Fibroblast of mammary gland (primary cell): Measurements from ENCODE around the gene ATG13.
"Not testable (repeated sequence)": the region's sequence is repeated elsewhere in the genome, so short reads cannot be mapped to it uniquely, and the experiment has no call there.

Experiments
- DNase-seq: peaks from one replicate; pipeline ENCODE4 v3.0.0-alpha.2; 2010; ENCODE audit warnings: low read depth
- H3K4me3 ChIP-seq: 2 replicates; pipeline ENCODE4 v1.5.1; 2011; ENCODE audit warnings: low read depth, mild to moderate bottlenecking, low read length, moderate library complexity; ENCODE audit not compliant: control insufficient read depth
- TF ChIP-seq, protein P1 (sequence below): conservative IDR thresholded peaks from 2 replicates; pipeline ENCODE4 v1.5.1; 2011; ENCODE audit warnings: low read depth, low read length, inconsistent platforms; ENCODE audit not compliant: control insufficient read depth, insufficient read depth

ATG13 gene

DNA sequence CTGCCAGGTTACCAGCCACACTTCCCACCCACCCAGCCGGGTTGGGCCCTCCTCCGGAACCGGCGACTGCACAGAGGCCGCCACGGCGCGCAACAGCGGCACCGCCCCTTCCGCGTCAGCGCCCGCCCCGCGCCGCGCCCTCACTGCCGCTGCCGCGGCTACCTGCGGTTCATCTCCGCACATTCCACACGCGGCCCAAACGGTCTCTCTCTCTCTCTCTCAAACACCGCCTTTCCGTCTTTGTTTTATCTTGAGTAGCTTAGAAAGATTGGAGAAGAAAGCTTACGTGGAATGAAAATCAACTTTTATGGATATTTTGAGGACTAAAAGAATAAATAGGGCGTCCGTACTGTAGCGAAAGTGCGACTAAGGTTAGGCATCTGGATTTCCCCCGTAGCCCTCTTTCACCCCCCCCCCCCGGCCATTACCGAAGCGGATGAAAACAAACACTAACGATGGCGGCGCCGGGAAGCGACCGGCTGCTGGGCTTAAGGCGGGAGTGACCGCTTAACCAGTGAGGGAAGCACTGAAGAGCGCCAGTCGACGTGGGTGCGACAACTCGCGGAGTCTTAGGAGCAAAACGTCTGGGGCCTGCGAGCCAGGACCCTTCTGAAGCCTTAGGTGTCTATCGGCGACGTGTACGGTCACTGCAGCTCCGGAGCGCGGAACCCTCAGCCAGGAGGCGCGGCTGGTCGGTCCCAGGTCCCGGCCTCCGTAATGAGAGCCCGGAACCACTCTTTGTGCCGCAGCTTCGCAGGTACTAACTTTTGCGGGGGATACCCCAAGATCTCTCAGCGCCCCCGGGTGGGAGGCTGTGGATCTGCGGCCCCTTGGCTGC lies at the start of gene ATG13, which contains the start of gene HARBI1:
Gene ATG13 (plus strand): TSS at position 420 of the 838 bp plus-strand sequence. CDS start 26,739 bp downstream, outside the sequence.
Gene HARBI1 (minus strand): TSS at position 94 of the 838 bp plus-strand sequence. CDS start 990 bp downstream, outside the sequence.
- peak; percentile 80 for DNase-seq
- H3K4me3 ChIP-seq: peak within 1 kb of the TSS; percentile 100
- TF ChIP-seq, protein P1, sequence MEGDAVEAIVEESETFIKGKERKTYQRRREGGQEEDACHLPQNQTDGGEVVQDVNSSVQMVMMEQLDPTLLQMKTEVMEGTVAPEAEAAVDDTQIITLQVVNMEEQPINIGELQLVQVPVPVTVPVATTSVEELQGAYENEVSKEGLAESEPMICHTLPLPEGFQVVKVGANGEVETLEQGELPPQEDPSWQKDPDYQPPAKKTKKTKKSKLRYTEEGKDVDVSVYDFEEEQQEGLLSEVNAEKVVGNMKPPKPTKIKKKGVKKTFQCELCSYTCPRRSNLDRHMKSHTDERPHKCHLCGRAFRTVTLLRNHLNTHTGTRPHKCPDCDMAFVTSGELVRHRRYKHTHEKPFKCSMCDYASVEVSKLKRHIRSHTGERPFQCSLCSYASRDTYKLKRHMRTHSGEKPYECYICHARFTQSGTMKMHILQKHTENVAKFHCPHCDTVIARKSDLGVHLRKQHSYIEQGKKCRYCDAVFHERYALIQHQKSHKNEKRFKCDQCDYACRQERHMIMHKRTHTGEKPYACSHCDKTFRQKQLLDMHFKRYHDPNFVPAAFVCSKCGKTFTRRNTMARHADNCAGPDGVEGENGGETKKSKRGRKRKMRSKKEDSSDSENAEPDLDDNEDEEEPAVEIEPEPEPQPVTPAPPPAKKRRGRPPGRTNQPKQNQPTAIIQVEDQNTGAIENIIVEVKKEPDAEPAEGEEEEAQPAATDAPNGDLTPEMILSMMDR: peak; percentile 71

DNA sequence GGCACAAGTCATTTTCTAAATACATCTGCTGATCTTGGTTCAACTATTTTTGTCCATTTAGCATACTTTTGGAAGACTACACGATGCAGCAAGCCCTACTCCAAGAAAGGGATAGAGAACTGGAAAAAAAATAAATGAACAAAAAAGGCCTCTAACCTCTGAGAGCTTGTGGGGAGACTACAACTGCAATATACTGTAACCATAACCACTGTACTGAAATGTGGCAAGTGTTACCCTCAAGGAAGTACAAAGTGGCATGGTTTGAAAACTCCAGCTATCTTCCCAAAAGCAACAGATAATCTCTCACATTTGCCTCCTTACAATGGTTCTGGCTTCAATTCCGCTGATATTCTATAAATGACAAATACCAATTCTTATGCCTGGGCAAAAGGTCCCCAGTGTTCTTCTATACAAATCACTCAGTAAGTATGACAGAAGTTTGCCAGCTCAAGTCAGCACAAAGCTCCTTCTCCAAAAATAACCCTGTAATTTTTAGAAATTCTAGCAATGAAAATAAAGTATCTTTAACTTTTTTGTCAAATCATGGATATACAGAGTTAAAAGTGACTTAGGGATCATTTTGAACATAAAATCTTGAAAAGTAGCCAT lies 46.5 kb upstream of the ATG13 start:
- no peak for DNase-seq
- H3K4me3 ChIP-seq: no peak overlapping the region
- TF ChIP-seq, protein P1: no peak

DNA sequence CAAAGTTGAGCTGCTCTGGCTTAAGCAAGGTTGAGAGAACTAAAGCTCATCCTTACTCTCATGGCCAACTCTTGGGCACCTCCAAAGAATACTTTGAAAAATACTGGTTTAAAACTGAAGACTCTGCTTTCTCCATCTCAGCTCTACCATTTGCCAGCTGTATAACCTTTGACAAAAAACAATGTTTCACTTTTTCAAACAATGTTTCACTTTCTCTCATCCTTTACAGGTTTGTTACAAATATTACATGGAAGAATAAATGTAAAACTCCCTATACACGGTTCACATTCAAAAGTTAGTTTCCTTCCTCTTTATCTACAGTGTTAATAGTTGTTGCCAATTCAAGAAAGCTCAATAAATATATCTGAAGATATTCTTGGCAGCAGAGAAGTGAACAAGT lies 42.7 kb upstream of the ATG13 start:
- DNase-seq: no peak
- no peak overlapping the region for H3K4me3 ChIP-seq
- TF ChIP-seq, protein P1: no peak

DNA sequence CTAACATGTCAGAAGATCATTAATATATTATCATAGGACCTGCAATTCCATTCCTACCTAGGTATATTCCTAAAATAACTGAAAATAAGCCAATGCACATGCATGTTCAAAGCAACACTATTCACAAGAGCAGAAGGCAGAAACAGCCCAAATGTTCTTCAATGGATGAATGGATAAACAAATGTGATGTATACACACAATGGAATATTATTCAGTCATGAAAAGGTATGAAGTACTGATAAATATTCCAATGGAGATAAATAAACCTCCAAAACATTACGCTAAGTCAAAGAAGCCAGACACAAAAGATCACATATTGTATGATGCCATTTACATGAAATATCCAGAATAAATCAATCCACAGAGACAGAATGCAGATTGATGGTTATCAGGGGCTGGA lies 40.3 kb upstream of the ATG13 start:
- H3K4me3 ChIP-seq: no peak overlapping the region
- DNase-seq: no peak
- TF ChIP-seq, protein P1: no peak

DNA sequence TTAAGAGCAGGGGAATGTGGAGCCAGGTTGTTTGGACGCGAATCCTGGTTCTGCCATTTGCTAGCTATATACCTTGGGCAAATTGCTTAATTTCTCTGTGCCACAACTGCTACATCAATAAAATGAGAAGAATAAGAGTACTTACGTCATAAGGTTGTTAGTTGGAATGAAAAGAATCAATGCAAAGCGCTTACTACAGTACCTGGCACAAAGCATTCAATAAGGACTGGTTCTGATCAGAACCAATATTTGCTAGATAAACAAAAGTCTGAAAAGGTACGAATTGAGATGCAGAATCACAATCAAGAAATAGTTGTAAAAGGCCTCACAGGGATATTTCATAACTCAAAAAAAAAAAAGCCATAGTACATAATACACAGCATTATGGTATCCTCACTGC lies 34.8 kb upstream of the ATG13 start:
- no peak overlapping the region for H3K4me3 ChIP-seq
- no peak for DNase-seq
- TF ChIP-seq, protein P1: no peak

DNA sequence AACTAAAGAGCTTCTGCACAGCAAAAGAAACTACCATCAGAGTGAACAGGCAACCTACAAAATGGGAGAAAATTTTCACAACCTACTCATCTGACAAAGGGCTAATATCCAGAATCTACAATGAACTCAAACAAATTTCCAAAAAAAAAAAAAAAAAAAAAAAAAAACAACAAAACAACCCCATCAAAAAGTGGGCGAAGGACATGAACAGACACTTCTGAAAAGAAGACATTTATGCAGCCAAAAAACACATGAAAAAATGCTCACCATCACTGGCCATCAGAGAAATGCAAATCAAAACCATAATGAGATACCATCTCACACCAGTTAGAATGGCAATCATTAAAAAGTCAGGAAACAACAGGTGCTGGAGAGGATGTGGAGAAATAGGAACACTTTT lies 33.8 kb upstream of the ATG13 start:
- DNase-seq: not testable (repeated sequence)

DNA sequence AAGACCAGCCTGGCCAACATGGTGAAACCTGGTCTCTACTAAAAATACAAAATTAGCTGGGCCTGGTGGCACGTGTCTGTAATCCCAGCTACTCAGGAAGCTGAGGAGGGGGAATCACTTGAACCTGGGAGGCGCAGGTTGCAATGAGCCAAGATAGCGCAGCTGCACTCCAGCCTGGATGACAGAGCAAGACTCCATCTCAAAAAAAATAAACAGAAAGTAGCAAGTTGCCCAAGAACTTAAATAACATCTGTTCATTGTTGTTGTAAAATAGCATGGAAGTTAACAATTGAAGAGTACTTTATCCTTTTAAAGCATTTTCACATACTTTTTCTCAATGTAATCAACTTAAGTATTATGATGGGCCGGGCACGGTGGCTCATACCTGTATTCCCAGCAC lies 29.2 kb upstream of the ATG13 start:
- TF ChIP-seq, protein P1: no peak
- DNase-seq: no peak
- no peak overlapping the region for H3K4me3 ChIP-seq

More for the DNA sequence above, 33.8 kb upstream of the ATG13 start:
- not testable (repeated sequence) for H3K4me3 ChIP-seq
